ENCODE data around the gene MLLT3.

The MLLT3 gene

DNA sequence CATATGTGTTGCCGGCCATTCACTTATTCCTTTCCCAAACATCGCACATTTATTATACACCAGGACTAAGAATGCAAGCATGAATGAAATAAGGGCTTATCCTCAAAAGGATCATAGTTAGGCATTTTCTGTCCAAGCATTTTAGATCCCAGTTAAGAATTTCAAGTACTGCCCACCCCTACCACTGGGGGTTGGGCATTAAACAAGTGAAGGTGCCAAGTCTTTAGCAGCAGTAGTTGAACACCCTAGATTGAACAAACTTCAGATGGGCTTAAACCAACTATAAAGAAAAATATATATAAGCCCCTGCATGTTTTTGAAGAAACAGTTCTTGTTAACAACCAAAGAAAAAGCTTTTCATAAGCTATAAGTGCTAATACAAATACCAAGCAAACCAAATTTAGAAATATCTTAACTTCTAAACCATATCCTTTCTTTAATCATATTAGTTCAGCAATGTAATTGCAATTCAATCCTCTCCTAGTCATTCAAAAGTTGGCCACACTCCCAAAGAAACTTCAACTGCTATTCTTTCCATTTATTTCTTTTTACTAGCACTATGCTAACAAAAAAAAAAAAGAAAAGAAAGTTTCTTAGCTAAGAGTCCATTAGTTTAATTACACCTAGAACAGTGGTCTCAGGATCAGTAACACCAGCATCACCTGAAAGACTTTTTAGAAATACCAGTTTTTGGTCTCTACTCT lies 149.8 kb downstream of the MLLT3 start:
- ChIA-PET POLR2A (ENCODE audit: low non-redundant PET) (no interaction called here), CTCF (no interaction called here)
- H3K27ac ChIP-seq: no peak overlapping the region
- no peak for DNase-seq (ENCODE audit: low spot score)
- no peak for TF ChIP-seq CTCF (conservative IDR thresholded peaks at IDR 0.05; ENCODE audit: low read depth)

- CTCF ChIA-PET: no interaction called here
- TF ChIP-seq CTCF (conservative IDR thresholded peaks at IDR 0.05; ENCODE audit: low read depth): no peak
- DNase-seq (ENCODE audit: low spot score): no peak
- POLR2A ChIA-PET (ENCODE audit: low non-redundant PET): no interaction called here
- H3K27ac ChIP-seq: no peak overlapping the region
Measured at GRCh38 chr9:20466328-20467008, 155.8 kb downstream of the MLLT3 start.

- POLR2A ChIA-PET (ENCODE audit: low non-redundant PET): no interaction called here
- TF ChIP-seq CTCF (conservative IDR thresholded peaks at IDR 0.05; ENCODE audit: low read depth): no peak
- no peak for DNase-seq (ENCODE audit: low spot score)
- CTCF ChIA-PET: no interaction called here
- no peak overlapping the region for H3K27ac ChIP-seq
Measured at GRCh38 chr9:20464242-20464641, 158.1 kb downstream of the MLLT3 start.

- H3K27ac ChIP-seq: no peak overlapping the region
- CTCF ChIA-PET: no interaction called here
- DNase-seq (ENCODE audit: low spot score): no peak
- POLR2A ChIA-PET (ENCODE audit: low non-redundant PET): no interaction called here
- no peak for TF ChIP-seq CTCF (conservative IDR thresholded peaks at IDR 0.05; ENCODE audit: low read depth)
Measured at GRCh38 chr9:20463823-20464222, 158.5 kb downstream of the MLLT3 start.

DNA sequence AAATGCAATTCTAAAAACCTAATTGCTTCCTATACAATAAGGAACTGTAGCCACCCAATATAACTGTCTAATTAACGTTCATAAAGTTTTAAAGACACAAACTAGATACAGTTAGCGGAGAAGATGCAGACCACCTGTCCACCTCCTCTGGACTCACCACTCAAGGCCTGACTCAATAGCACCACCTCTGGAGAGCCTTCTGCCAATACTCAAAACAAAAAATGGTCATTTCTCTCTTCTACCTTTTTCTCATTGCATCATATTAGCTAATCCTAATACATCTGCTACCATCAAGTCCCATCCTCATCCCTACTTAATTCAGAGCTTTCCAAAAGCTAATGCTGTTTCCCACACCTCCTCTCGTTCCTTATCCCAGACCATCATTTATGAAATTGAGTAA lies 159.9 kb downstream of the MLLT3 start:
- no peak for DNase-seq (ENCODE audit: low spot score)
- POLR2A ChIA-PET (ENCODE audit: low non-redundant PET): no interaction called here
- CTCF ChIA-PET: no interaction called here
- H3K27ac ChIP-seq: no peak overlapping the region
- no peak for TF ChIP-seq CTCF (conservative IDR thresholded peaks at IDR 0.05; ENCODE audit: low read depth)

- DNase-seq (ENCODE audit: low spot score): no peak
- H3K27ac ChIP-seq: no peak overlapping the region
- ChIA-PET CTCF (no interaction called here), POLR2A (ENCODE audit: low non-redundant PET) (no interaction called here)
- no peak for TF ChIP-seq CTCF (conservative IDR thresholded peaks at IDR 0.05; ENCODE audit: low read depth)
Measured at GRCh38 chr9:20447291-20447690, 175.0 kb downstream of the MLLT3 start.
